Measurements from ENCODE around the gene MANEAL. TPM values are rescaled to one million over a fixed set of nuclear protein-coding genes. Genes with fewer than 3 reads are reported as not detected.

Gene MANEAL
- total and polyA plus RNA-seq, 2 of the 4 experiments (the other 2 are of a cell fraction): 0.54 to 0.55 TPM

DNA sequence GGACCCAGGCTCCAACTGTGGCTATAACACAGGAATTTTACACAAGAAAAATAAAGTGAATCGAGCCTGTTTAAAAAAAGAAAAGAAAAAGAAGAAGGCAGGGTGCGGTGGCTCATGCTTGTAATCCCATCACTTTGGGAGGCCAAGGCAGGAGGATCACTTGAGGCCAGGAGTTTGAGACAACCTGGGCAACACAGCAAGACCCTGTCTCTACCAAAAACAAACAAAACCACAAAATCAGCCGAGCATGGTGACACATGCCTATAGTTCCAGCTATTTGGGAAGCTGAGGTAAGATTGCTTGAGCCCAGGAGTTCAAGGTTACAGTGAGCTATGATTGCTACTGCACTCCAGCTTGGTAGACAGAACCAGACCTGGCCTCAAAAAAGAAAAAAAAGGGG is 48.0 kb downstream of the MANEAL start:
- Histone ChIP-seq H4K20me1 (ENCODE audit: insufficient read depth, low read length) (no peaks in the 10 kb centered on the region; the same call in 1 of the 2 replicates), H2AK9ac (replicated peaks; ENCODE audit: low read depth, low read length, poor library complexity) (no peak overlapping the region), H4K8ac (ENCODE audit: low read depth in 2 of 2, low read length in 2 of 2) (no peak overlapping the region), H3K18ac (ENCODE audit: low read depth, low read length) (no peak overlapping the region), H2AK5ac (ENCODE audit: low read depth, low read length) (no peak overlapping the region), H2BK15ac (ENCODE audit: low read depth, low read length) (no peak overlapping the region), H3K9me3 (ENCODE audit: control insufficient read depth, insufficient read depth, low read length) (no peaks in the 10 kb centered on the region), H3K9me1 (ENCODE audit: insufficient read depth, low read length) (peaks cover 6% of the 10 kb centered on the region; the same call in 1 of the 2 replicates), H3K79me1 (ENCODE audit: low read depth in 1 of 2, low read length in 2 of 2) (peaks cover 24 to 44% of the 10 kb centered on the region in 2 experiments), H3K4me2 (ENCODE audit: low read depth, low read length) (no peak overlapping the region), H3K27ac (ENCODE audit: insufficient read depth, low read length) (no peak overlapping the region), H2BK5ac (ENCODE audit: low read depth, low read length, poor library complexity, severe bottlenecking) (no peak overlapping the region), H3K36me3 (ENCODE audit: control insufficient read depth, insufficient read depth, low read length) (peaks cover 33% of the 10 kb centered on the region), H3K56ac (ENCODE audit: extremely low read depth, insufficient read depth, low read length) (no peak overlapping the region), H3K4ac (ENCODE audit: low read depth, low read length) (no peak overlapping the region), H3K23ac (ENCODE audit: low read depth, low read length) (no peak overlapping the region), H2AFZ (replicated peaks; ENCODE audit: low read length, poor library complexity) (no peak overlapping the region), H2BK20ac (ENCODE audit: low read depth, low read length) (no peak overlapping the region), H3K27me3 (ENCODE audit: control insufficient read depth, insufficient read depth, low read length) (no peaks in the 10 kb centered on the region), H3K14ac (replicated peaks; ENCODE audit: low read depth, low read length) (no peak overlapping the region), H4K5ac (ENCODE audit: low read depth, low read length) (no peak overlapping the region), H3K4me1 (ENCODE audit: control insufficient read depth, insufficient read depth, low read length) (peaks cover 3% of the 10 kb centered on the region; the same call in 1 of the 2 replicates), H2BK120ac (ENCODE audit: low read depth, low read length) (no peak overlapping the region), H3K9ac (ENCODE audit: low read depth, low read length) (no peak overlapping the region), H4K91ac (ENCODE audit: insufficient read depth, low read depth, low read length) (no peak overlapping the region), H3K4me3 (ENCODE audit: insufficient read depth, low read depth, low read length) (no peak overlapping the region)
- TF ChIP-seq NFE2L2 (IDR thresholded peaks at IDR 0.05; ENCODE audit: low read depth, low read length): no peak
- ChIA-PET POLR2A (ENCODE audit: unreplicated experiment) (no interaction called here), CTCF (interaction anchor here (1.3 kb wide), 1 partner anchor 15 kb away, joined by 3 read pairs; no protein-coding TSS in a partner anchor)
- intact Hi-C loops (cut with micrococcal nuclease): no loop called here
- no peak for DNase-seq
- WGBS, 2 experiments (ENCODE audit: extremely low coverage in 2 of 2, insufficient read length in 1 of 2): no CpG with 5 or more reads among the region's 3 CpGs
- no peak for ATAC-seq (ENCODE audit: low read depth)
- no TSS peak for BruUV-seq (replicated peaks)
- dilution Hi-C loops (cut with HindIII; ENCODE audit: low sequenced_read_pairs, unreplicated experiment): no loop called here
- in situ Hi-C loops (cut with MboI; ENCODE audit: low sequenced_read_pairs): no loop called here
